Dermis lymphatic vessel endothelial cell (primary cell): ENCODE measurements around the gene PAK6. TPM values are rescaled to one million over a fixed set of nuclear protein-coding genes. Genes with fewer than 3 reads are reported as not detected.

Source experiments
- total RNA-seq: library from RNA; depleted of rRNA; stranded (reverse); fragments of >200 nt; gene quantifications from 2 replicates; pipeline ENCODE4 v1.2.1, GENCODE V29; 2014

PAK6 gene
- not detected in 2 replicates for total RNA-seq

DNA sequence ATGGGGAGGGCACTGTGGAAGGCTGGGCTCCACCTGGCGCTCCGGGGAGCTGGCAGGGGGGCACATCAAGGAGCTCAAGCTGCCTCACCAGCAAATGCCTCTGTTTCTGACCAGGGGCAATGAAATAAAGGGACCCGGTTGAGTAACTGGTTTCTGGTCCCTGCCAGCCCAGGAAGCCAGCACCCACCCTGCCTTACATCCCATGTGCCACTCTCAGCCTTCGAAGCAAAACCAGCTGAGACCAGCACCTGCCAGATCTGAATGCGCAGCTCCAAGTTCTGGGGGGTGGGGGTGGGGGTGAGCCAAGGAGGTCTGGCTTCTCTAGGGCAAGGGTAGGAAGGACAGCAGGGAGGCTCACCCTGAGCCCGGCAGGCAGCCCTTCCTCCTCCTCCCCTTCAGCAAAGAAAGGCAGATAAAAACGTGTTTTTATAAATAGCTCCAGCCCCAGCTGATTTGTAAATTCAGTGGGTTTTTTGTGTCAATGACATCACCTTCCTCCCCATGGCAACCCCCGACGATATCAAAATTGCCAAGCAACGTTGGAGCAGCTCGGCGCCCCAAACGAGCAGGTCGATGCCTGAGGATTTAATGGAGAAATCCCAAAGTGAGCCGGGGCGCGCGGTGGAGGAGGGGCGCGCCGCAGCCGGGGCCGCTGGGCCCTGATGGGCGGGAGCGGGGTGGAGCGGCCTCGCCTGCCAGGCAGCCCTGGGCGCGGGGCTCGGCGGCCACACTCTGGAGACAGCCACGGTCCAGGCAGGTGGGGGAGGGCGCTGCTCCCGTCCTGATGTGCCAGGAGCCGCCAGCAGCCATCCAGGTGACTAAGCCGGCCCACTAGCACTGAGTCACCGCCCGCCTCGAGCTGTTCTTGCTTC is at the start of gene PAK6:
TSS of gene PAK6 (plus strand) at position 532 of the 872 bp plus-strand sequence. CDS start 25,723 bp downstream, outside the sequence.

DNA sequence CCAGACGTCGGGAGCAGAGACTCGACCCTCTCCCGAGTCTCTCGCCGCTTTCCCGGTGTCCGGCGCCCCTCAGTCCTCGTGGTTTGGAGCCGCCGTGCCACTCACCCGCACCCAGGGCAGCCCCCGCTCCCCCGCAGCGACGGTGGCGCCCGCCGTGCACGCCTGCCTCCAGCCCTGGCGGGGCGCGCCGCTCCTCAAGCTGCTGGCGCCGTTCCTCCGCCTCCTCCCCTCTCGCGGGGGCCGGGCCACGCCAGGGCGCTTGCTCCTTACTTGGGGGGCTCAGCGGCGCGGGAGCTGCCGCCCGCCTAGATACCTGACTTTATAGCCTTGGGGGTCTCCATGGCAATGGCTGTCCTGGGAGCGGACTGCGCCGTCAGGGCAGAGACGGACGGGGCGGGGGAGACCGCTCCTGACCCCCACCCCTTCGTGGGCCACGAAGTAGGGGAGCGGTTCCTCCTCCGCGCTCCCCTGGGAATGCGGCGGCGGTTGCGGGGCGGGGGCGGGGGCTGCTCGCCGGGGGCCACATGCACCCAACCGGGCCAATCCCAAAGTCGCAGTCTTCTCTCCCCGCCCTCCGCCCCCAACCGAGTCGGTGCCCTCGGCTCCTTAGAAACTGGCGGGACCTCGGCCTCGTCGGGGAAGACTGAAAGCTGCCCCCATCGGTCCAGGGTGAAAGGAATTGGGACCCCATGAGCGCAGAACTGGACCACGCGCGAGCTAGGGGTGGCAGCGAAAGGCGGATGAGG is 44.2 kb downstream of the PAK6 start, which contains the start of gene ANKRD63:
TSS of gene ANKRD63 (minus strand) at position 196 of the 746 bp plus-strand sequence. CDS start 478 bp downstream, outside the sequence.

DNA sequence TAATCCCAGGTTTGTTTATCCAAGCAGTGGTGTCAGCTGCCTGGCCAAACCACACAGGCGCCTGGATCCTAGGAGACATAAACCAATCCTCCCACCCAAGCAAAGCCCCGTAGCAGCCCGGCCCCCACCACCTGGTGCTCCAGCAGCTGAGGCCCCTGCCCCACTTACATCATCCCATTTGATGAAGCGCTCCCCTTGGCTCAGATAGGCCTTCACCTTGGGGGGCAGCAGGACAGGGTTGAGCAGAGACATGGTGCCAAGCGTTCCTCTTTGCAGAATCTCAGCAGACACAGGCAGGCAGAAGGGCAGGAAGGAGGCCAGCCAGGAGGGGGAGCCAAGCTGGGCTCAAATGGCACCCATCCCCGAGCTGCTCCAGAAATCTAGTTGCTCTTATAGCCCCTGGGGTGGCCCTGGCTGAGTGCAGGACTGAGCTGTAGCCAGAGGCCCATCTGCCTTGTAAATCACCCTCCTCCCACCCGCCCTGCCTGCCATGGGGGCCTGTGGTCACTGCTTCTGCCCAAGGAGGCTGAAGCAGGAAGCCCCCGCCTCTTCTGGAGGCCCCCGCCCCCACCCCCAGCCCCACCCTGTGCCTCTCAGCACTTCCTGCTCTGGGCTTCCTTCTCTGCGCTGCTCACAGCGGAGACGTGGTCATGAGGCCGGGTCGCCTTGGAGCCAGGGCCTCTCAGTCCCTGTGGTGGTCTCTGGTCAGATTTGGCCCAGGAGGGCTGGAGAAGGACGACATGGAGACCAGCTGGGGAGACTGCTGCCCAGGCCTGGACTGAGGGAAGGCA is 68.8 kb downstream of the PAK6 start, which contains the start of gene PLCB2:
TSS of gene PLCB2 (minus strand) at position 515 of the 791 bp plus-strand sequence. CDS start at position 252, 263 bp downstream.

DNA sequence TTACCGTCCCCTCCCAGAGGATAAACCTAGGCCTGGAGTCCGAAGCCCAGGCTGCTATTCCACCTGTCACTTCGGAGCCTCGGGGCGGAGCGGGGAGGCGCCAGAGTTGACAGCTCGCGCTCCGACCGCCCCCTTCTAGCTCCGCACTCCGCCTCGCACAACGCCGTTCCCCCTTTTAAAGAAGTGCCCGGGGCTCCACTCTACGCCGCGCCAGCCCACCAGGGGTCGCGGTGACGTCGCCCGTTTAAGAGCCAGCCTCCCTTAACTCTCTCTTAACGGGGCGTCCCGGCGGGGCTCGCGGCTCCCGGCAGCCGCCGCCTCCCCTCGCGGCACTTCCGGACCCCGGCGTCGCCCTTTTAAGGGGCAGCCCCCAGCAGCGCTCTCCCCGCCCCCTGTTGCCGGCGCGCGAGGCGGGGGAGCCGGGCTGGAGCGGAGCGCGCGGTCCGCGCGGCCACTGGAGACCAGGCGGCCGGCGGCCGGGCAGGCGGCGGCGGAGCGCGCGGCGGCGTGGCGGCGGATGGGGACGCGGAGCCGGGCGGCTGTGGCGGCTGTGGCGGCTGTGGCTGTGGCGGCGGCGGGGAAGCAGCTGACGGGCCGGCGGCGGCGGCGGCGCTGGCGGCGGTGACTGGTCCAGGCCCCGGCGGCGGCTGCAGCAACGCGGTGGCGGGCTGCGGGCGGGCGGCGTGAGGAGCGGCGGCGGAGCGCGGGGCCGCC is 84.5 kb downstream of the PAK6 start, which contains the start of gene INAFM2:
TSS of gene INAFM2 (plus strand) at position 454 of the 714 bp plus-strand sequence. CDS start 364 bp downstream, outside the sequence.

Other genes with a start within 250 kb of the PAK6 start
- 153 and 183 TPM in 2 replicates for gene SRP14, start 199.9 kb upstream of the PAK6 start, total RNA-seq
- 4.3 and 5.4 TPM in 2 replicates for gene BMF, start 130.2 kb upstream of the PAK6 start, total RNA-seq
- 4.6 and 5.1 TPM in 2 replicates for gene BUB1B, start 78.0 kb upstream of the PAK6 start, total RNA-seq
- gene ANKRD63, start 44.0 kb downstream of the PAK6 start, total RNA-seq = not detected in 2 replicates
- 0.11 TPM in 1 of 2 replicates, not detected in the other for gene PLCB2, start 68.9 kb downstream of the PAK6 start, total RNA-seq
- gene INAFM2, start 84.6 kb downstream of the PAK6 start, total RNA-seq = 17.6 and 28.2 TPM in 2 replicates
- 11.8 and 12.4 TPM in 2 replicates for gene CCDC9B, start 101.9 kb downstream of the PAK6 start, total RNA-seq
- gene PHGR1, start 112.0 kb downstream of the PAK6 start, total RNA-seq = not detected in 2 replicates
- under 0.01 and 0.09 TPM in 2 replicates for gene DISP2, start 119.2 kb downstream of the PAK6 start, total RNA-seq
- 11.2 and 12.3 TPM in 2 replicates for gene KNSTRN, start 143.7 kb downstream of the PAK6 start, total RNA-seq
- 28.6 and 38.5 TPM in 2 replicates for gene IVD, start 166.7 kb downstream of the PAK6 start, total RNA-seq
- gene BAHD1, start 201.9 kb downstream of the PAK6 start, total RNA-seq = 6.3 and 7.6 TPM in 2 replicates
- 5.1 and 6.3 TPM in 2 replicates for gene CHST14, start 231.9 kb downstream of the PAK6 start, total RNA-seq